AG08396 (cell line): Measurements from ENCODE around the gene TMEM53.
A peak's percentile ranks its signal among the peaks of the same experiment; 100 is the strongest.

Experiments
- DNase-seq: peaks from one replicate; pipeline ENCODE4 v3.0.0; 2012; ENCODE audit warnings: low spot score, mixed read lengths

The TMEM53 gene

GRCh38 chr1:44628962-44629756 is 45.1 kb downstream of the TMEM53 start:
- peak; percentile 80 for DNase-seq

- DNase-seq, result no peak
Observed at GRCh38 chr1:44625348-44625747, 48.9 kb downstream of the TMEM53 start.

- DNase-seq, result no peak
Observed at GRCh38 chr1:44624268-44624901, 49.9 kb downstream of the TMEM53 start.

GRCh38 chr1:44621841-44622286 is 52.4 kb downstream of the TMEM53 start:
- DNase-seq, result peak; percentile 33

- DNase-seq, result no peak
Observed at GRCh38 chr1:44620072-44620471, 54.2 kb downstream of the TMEM53 start.

GRCh38 chr1:44619261-44619900 is 54.9 kb downstream of the TMEM53 start:
- peak; percentile 65 for DNase-seq

- no peak for DNase-seq
Observed at GRCh38 chr1:44617703-44618029, 56.6 kb downstream of the TMEM53 start.

GRCh38 chr1:44616991-44617702 is 57.1 kb downstream of the TMEM53 start:
- DNase-seq, result peak; percentile 95

- DNase-seq, result no peak
Observed at GRCh38 chr1:44616284-44616990, 57.8 kb downstream of the TMEM53 start.

GRCh38 chr1:44613941-44614340 is 60.3 kb downstream of the TMEM53 start:
- DNase-seq, result no peak

GRCh38 chr1:44611866-44612265 is 62.4 kb downstream of the TMEM53 start:
- DNase-seq, result no peak

- no peak for DNase-seq
Observed at GRCh38 chr1:44611419-44611818, 62.9 kb downstream of the TMEM53 start.

GRCh38 chr1:44610527-44611148 is 63.6 kb downstream of the TMEM53 start:
- DNase-seq, result no peak

- no peak for DNase-seq
Observed at GRCh38 chr1:44609768-44610526, 64.3 kb downstream of the TMEM53 start.

- DNase-seq, result peak; percentile 73
Observed at GRCh38 chr1:44609412-44609767, 64.9 kb downstream of the TMEM53 start.

- DNase-seq, result no peak
Observed at GRCh38 chr1:44608141-44608540, 66.1 kb downstream of the TMEM53 start.

GRCh38 chr1:44606701-44607281 is 67.5 kb downstream of the TMEM53 start:
- no peak for DNase-seq

GRCh38 chr1:44605914-44606615 is 68.2 kb downstream of the TMEM53 start:
- no peak for DNase-seq

- no peak for DNase-seq
Observed at GRCh38 chr1:44604157-44604955, 69.9 kb downstream of the TMEM53 start.
